ENCODE measurements around the gene INIP.
"Not testable (repeated sequence)": the region's sequence is repeated elsewhere in the genome, so short reads cannot be mapped to it uniquely, and the experiment has no call there.

INIP gene

DNA sequence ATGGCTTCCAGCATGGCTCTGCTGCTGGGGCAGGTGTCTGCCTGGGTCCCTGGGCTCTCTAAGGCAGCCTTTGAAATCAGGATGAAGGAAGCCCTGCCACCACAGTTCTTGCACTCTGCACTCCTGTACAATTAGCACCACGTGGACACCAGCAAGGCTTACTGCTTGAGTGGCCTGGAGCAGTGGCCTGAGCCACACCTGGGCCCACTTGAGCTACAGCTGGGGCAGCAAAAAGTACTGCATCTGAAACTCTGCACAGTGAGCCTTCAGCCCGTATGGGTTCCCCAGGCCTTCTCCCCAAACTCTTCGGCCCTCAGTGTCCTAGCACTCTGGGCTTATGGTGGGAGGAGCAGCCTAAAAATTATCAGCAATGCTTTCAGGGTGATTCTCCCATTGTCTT is 8.0 kb upstream of the INIP start:
- H4K20me1 ChIP-seq (ENCODE audit: insufficient read depth, low read length, poor library complexity, severe bottlenecking) = no peaks in the 10 kb centered on the region
- H3K4me2 ChIP-seq (ENCODE audit: low read depth, low read length, poor library complexity, severe bottlenecking) = no peak overlapping the region
- H3K4me3 ChIP-seq (ENCODE audit: low read length, poor library complexity, severe bottlenecking) = no peak overlapping the region
- no peaks in the 10 kb centered on the region for H3F3A ChIP-seq (ENCODE audit: low read depth)
- no peaks in the 10 kb centered on the region for H3K27me3 ChIP-seq (ENCODE audit: insufficient read depth, low read length, poor library complexity, severe bottlenecking)
- H2AFZ ChIP-seq (ENCODE audit: low read length) = no peak overlapping the region
- H3K4me1 ChIP-seq (ENCODE audit: insufficient read depth, low read length, poor library complexity, severe bottlenecking) = no peaks in the 10 kb centered on the region
- no peaks in the 10 kb centered on the region for H3K79me2 ChIP-seq (ENCODE audit: insufficient read depth, low read length)
- H3K9me2 ChIP-seq (replicated peaks; ENCODE audit: low read depth, low read length) = no peaks in the 10 kb centered on the region
- TF ChIP-seq EZH2phosphoT487 (IDR thresholded peaks at IDR 0.05; ENCODE audit: borderline replicate concordance) = no peak
- TF ChIP-seq, protein P1, sequence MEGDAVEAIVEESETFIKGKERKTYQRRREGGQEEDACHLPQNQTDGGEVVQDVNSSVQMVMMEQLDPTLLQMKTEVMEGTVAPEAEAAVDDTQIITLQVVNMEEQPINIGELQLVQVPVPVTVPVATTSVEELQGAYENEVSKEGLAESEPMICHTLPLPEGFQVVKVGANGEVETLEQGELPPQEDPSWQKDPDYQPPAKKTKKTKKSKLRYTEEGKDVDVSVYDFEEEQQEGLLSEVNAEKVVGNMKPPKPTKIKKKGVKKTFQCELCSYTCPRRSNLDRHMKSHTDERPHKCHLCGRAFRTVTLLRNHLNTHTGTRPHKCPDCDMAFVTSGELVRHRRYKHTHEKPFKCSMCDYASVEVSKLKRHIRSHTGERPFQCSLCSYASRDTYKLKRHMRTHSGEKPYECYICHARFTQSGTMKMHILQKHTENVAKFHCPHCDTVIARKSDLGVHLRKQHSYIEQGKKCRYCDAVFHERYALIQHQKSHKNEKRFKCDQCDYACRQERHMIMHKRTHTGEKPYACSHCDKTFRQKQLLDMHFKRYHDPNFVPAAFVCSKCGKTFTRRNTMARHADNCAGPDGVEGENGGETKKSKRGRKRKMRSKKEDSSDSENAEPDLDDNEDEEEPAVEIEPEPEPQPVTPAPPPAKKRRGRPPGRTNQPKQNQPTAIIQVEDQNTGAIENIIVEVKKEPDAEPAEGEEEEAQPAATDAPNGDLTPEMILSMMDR (conservative IDR thresholded peaks at IDR 0.05; ENCODE audit: low read length) = no peak
- H3K9me3 ChIP-seq (ENCODE audit: insufficient read depth, low read depth, low read length) = no peaks in the 10 kb centered on the region
- no peaks in the 10 kb centered on the region for H3K36me3 ChIP-seq (ENCODE audit: insufficient read depth, low read length)
- no peak overlapping the region for H3K9ac ChIP-seq (ENCODE audit: low read depth, low read length, poor library complexity, severe bottlenecking)

DNA sequence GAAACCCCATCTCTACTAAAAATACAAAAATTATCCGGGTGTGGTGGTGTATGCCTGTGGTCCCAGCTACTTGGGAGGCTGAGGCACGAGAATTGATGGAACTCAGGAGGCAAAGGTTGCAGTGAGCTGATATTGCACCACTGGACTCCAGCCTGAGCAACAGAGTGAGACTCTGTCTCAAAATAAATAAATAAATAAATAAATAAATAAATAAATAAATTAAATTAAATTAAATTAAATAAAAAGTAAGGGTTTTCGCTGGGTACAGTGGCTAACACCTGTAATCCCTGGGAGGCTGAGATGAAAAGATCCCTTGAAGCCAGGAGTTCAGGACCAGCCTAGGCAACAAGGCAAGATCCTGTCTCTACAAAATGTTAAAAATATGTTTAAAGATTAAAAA is 4.8 kb upstream of the INIP start:
- not testable (repeated sequence) for H3K9me3 ChIP-seq (ENCODE audit: insufficient read depth, low read depth, low read length); H3K9ac ChIP-seq (ENCODE audit: low read depth, low read length, poor library complexity, severe bottlenecking); H3K4me3 ChIP-seq (ENCODE audit: low read length, poor library complexity, severe bottlenecking); H3K4me1 ChIP-seq (ENCODE audit: insufficient read depth, low read length, poor library complexity, severe bottlenecking); H3K27me3 ChIP-seq (ENCODE audit: insufficient read depth, low read length, poor library complexity, severe bottlenecking); H3K36me3 ChIP-seq (ENCODE audit: insufficient read depth, low read length); H2AFZ ChIP-seq (ENCODE audit: low read length); H4K20me1 ChIP-seq (ENCODE audit: insufficient read depth, low read length, poor library complexity, severe bottlenecking); H3F3A ChIP-seq (ENCODE audit: low read depth); H3K4me2 ChIP-seq (ENCODE audit: low read depth, low read length, poor library complexity, severe bottlenecking); H3K9me2 ChIP-seq (replicated peaks; ENCODE audit: low read depth, low read length); H3K79me2 ChIP-seq (ENCODE audit: insufficient read depth, low read length)

DNA sequence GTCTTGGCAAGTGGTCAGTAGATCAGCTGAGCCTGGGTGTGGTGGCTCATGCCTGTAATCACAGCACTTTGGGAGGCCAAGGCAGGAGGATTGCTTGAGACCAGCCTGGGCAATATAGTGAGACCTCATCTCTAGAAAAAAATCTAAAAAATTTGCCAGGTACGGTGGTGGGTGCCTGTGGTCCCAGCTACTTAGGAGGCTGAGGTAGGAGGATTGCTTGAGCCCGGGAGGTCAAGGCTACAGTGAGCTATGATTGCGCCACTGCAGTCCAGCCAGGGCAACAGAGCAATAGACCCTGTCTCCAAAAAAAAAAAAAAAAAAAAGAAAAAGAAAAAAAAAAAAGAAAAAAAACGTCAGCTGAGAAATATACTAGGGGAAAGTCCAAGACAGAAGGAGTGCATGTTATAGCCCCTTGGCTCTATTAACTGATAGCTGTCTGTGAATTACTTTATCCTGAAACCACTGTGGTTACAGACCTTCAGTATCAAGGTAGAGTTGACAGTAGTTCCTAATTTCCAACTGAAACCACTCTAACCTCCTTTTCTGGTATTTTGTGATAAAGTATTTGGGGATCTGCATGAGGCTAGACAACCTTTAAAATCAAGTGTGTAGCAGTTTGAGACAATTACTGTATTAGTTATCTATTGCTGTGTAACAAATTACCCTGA is 2.3 kb upstream of the INIP start:
- no peaks in the 10 kb centered on the region for H3K9me2 ChIP-seq (replicated peaks; ENCODE audit: low read depth, low read length)
- H3K27me3 ChIP-seq (ENCODE audit: insufficient read depth, low read length, poor library complexity, severe bottlenecking) = no peaks in the 10 kb centered on the region
- peaks cover 18% of the 10 kb centered on the region for H3K79me2 ChIP-seq (ENCODE audit: insufficient read depth, low read length)
- H3K36me3 ChIP-seq (ENCODE audit: insufficient read depth, low read length) = no peaks in the 10 kb centered on the region
- no peak overlapping the region for H3K4me3 ChIP-seq (ENCODE audit: low read length, poor library complexity, severe bottlenecking)
- TF ChIP-seq EZH2phosphoT487 (IDR thresholded peaks at IDR 0.05; ENCODE audit: borderline replicate concordance) = no peak
- TF ChIP-seq, protein P1 (conservative IDR thresholded peaks at IDR 0.05; ENCODE audit: low read length) = no peak
- no peak overlapping the region for H3K9ac ChIP-seq (ENCODE audit: low read depth, low read length, poor library complexity, severe bottlenecking)
- H3K4me1 ChIP-seq (ENCODE audit: insufficient read depth, low read length, poor library complexity, severe bottlenecking) = peaks cover 14% of the 10 kb centered on the region
- 0 out of 2 replicates have a peak, but pooled peaks cover 2% of the 10 kb centered on the region for H3F3A ChIP-seq (ENCODE audit: low read depth)
- H3K9me3 ChIP-seq (ENCODE audit: insufficient read depth, low read depth, low read length) = no peaks in the 10 kb centered on the region
- no peak overlapping the region for H3K4me2 ChIP-seq (ENCODE audit: low read depth, low read length, poor library complexity, severe bottlenecking)
- peaks cover 8% of the 10 kb centered on the region for H4K20me1 ChIP-seq (ENCODE audit: insufficient read depth, low read length, poor library complexity, severe bottlenecking)
- no peak overlapping the region for H2AFZ ChIP-seq (ENCODE audit: low read length)

DNA sequence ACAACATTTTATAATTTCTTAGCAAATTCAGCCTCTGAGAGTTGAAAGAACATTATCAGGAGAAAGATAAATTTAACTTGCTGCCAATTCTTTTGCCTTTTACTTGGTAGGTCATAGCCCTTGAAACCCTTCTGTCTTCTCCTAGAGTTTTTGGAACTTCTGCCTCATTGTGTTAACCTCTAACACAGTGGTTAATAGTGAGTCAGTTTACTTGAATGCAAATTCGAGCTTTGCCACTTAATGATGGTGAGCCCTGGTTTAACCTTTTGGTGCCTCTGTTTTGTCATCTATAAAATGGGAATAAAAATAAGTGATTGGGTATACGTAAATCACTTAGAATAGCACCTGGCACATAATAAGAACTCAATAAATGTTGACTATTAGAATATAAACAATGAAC is 1.8 kb upstream of the INIP start:
- 0 out of 2 replicates have a peak, but pooled peaks cover 2% of the 10 kb centered on the region for H3F3A ChIP-seq (ENCODE audit: low read depth)
- H3K79me2 ChIP-seq (ENCODE audit: insufficient read depth, low read length) = peaks cover 24% of the 10 kb centered on the region
- no peaks in the 10 kb centered on the region for H3K9me2 ChIP-seq (replicated peaks; ENCODE audit: low read depth, low read length)
- H3K36me3 ChIP-seq (ENCODE audit: insufficient read depth, low read length) = no peaks in the 10 kb centered on the region
- TF ChIP-seq, protein P1 (conservative IDR thresholded peaks at IDR 0.05; ENCODE audit: low read length) = no peak
- TF ChIP-seq EZH2phosphoT487 (IDR thresholded peaks at IDR 0.05; ENCODE audit: borderline replicate concordance) = no peak
- no peak overlapping the region for H3K4me3 ChIP-seq (ENCODE audit: low read length, poor library complexity, severe bottlenecking)
- H3K9me3 ChIP-seq (ENCODE audit: insufficient read depth, low read depth, low read length) = no peaks in the 10 kb centered on the region
- no peaks in the 10 kb centered on the region for H3K27me3 ChIP-seq (ENCODE audit: insufficient read depth, low read length, poor library complexity, severe bottlenecking)
- no peak overlapping the region for H2AFZ ChIP-seq (ENCODE audit: low read length)
- H3K4me1 ChIP-seq (ENCODE audit: insufficient read depth, low read length, poor library complexity, severe bottlenecking) = peaks cover 20% of the 10 kb centered on the region
- no peak overlapping the region for H3K9ac ChIP-seq (ENCODE audit: low read depth, low read length, poor library complexity, severe bottlenecking)
- peaks cover 13% of the 10 kb centered on the region for H4K20me1 ChIP-seq (ENCODE audit: insufficient read depth, low read length, poor library complexity, severe bottlenecking)
- no peak overlapping the region for H3K4me2 ChIP-seq (ENCODE audit: low read depth, low read length, poor library complexity, severe bottlenecking)
